Adrenal gland (tissue), 12 donors: Measurements from ENCODE around the gene CBX7. TPM values are rescaled to one million over a fixed set of nuclear protein-coding genes. Genes with fewer than 3 reads are reported as not detected.

Experiments used
- DNase-seq, 7 donors: peaks; one replicate each; pipeline ENCODE4 v3.0.0-alpha.2; 2019 to 2020
- H3K27ac ChIP-seq, 5 donors: fragments of 200-600 bp; sonication (generic) in 4 of 5; 1 replicate in 3 of 5; 2 replicates in 2 of 5; pipeline versions ENCODE4 v1.5.1 to v1.8.0; 2016 to 2020; ENCODE audit warnings: mild to moderate bottlenecking in 1 of 5
- H3K27me3 ChIP-seq: fragments of 200-600 bp; 2 replicates; pipeline ENCODE4 v1.8.0; 2021
- H3K36me3 ChIP-seq, 2 donors: fragments of 200-600 bp; replicated peaks in 1 of 2; 1 replicate in 1 of 2; 2 replicates in 1 of 2; pipeline versions ENCODE4 v1.5.1 to v1.8.0; 2018 to 2022
- H3K4me1 ChIP-seq, 2 donors: fragments of 200-600 bp; replicated peaks in 1 of 2; 1 replicate in 1 of 2; 2 replicates in 1 of 2; pipeline versions ENCODE4 v1.5.1 to v1.8.0; 2018 to 2021
- H3K4me3 ChIP-seq, 4 donors: fragments of 200-600 bp; sonication (generic) in 3 of 4; one replicate each; pipeline ENCODE4 v1.5.1; 2016 to 2018
- H3K9me3 ChIP-seq, 3 donors: fragments of 200-600 bp; sonication (generic) in 1 of 3; replicated peaks in 1 of 3; 1 replicate in 2 of 3; 2 replicates in 1 of 3; pipeline versions ENCODE4 v1.5.1 to v1.8.0; 2016 to 2021
- POLR2A ChIP-seq, 2 donors: fragments of 450-650 bp; IDR thresholded peaks; one replicate each; pipeline ENCODE4 v1.6.1; 2017; ENCODE audit warnings: antibody characterized with exemption in 2 of 2, mild to moderate bottlenecking in 2 of 2, moderate library complexity in 1 of 2
- WGBS, 4 donors: extraction: QIAGEN DNeasy Blood & Tissue Kit in 2 of 4; methylation state at CpG; one replicate each; pipeline versions ENCODE4 v1.1.5 to v1.1.7; 2013 to 2017; 5-methylcytosine and 5-hydroxymethylcytosine counted together
- intact Hi-C, 2 donors: fragments of 100-400 bp; cut with DNase I; formaldehyde crosslinking; loops; one replicate each; pipeline versions ENCODE4 v1.14.1 to v1.15.0; 2022 to 2023
- polyA plus RNA-seq, 3 donors: library from polyadenylated mRNA; stranded (reverse); fragments of 200-250 nt in 2 of 3; fragments of 350-450 nt in 1 of 3; fragmentation: Illumina TruSeq in 1 of 3; extraction: RNeasy Lipid Tissue Mini Kit (QIAGEN cat#74804) in 1 of 3; gene quantifications; one replicate each; pipeline ENCODE4 v1.2.3, GENCODE V29; 2013 to 2014
- total RNA-seq, 9 donors: library from RNA; depleted of rRNA in 4 of 9; stranded (reverse); fragments of >200 nt in 4 of 9; fragments of 120-200 nt in 1 of 9; fragmentation: NEBNext Ultra II Directional in 1 of 9; extraction: Animal tissue kit (Norgen Biotek cat#: 25700) in 1 of 9; gene quantifications; one replicate each; pipeline versions ENCODE4 v1.1.0 to v1.2.4, GENCODE V29; 2013 to 2023
- TF ChIP-seq, protein P1 (sequence below), 6 experiments: fragments of 450-650 bp in 4 of 6; fragments of 200-600 bp in 2 of 6; sonication (generic) in 1 of 6; IDR thresholded peaks; 1 replicate in 5 of 6; 2 replicates in 1 of 6; pipeline versions ENCODE4 v1.5.1 to v1.8.0; 2016 to 2021; ENCODE audit warnings: antibody characterized with exemption in 6 of 6, mild to moderate bottlenecking in 2 of 6, moderate library complexity in 1 of 6
- donor health status: healthy with polysubstance abuse.
- donor health status: Bipolar disorder and iron deficiency.
- donor health status: DM: yes; HTN: yes; CAD: no.
- donor health status: DM: no; HTN: no; CAD: no.
- donor health status: DM: no; HTN: no; CAD: no.
- donor health status: DM: yes; HTN: yes; CAD: no.

Gene CBX7
- total and polyA plus RNA-seq, 12 donors = 2.7 to 89.2 (median 51.5) TPM

DNA sequence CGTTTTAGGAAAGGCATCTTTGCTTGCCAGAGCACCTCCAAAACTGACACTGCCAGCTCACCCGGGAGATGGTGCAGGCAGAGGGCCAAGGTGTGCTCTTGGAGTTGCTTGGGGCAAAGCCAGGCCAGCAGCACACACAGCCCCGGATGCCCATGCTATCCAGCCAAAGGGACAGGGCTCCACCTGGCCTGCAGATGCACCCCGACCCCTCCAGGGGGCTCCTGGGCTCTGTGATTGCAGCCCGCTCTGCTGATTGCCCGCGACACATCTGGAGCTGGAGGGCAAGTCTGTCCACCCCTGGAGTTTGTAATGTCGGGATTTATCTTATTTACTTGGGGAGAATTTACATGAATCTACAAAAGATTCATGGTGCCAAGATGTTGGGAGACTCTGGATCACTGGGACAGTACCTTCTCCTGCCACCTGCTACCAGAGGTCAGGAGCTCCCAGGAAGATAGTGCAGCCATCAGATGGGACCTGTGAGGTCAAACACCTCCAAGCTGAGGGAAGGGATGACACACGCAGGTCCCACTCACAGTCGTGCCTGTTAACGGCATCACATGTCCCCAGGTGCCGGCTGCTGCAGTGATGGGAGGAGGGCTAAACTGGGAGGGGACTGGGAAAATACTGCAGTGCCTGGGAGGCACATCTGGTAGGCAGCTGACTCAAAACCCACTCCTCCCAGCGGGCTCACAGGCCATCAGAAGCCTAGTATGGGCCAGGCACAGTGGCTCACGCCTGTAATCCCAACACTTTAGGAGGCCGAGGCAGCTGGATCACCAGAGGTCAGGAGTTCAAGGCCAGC, 17.2 kb downstream of the CBX7 start:
- no peaks in the 10 kb centered on the region for H3K36me3 ChIP-seq
- H3K9me3 ChIP-seq = no peaks in the 10 kb centered on the region
- 48 to 61% (median 54%) methylated on average over 7 to 15 of the region's 15 CpGs for WGBS, 4 donors
- no peak for TF ChIP-seq POLR2A (IDR thresholded peaks at IDR 0.05)
- TF ChIP-seq, protein P1, sequence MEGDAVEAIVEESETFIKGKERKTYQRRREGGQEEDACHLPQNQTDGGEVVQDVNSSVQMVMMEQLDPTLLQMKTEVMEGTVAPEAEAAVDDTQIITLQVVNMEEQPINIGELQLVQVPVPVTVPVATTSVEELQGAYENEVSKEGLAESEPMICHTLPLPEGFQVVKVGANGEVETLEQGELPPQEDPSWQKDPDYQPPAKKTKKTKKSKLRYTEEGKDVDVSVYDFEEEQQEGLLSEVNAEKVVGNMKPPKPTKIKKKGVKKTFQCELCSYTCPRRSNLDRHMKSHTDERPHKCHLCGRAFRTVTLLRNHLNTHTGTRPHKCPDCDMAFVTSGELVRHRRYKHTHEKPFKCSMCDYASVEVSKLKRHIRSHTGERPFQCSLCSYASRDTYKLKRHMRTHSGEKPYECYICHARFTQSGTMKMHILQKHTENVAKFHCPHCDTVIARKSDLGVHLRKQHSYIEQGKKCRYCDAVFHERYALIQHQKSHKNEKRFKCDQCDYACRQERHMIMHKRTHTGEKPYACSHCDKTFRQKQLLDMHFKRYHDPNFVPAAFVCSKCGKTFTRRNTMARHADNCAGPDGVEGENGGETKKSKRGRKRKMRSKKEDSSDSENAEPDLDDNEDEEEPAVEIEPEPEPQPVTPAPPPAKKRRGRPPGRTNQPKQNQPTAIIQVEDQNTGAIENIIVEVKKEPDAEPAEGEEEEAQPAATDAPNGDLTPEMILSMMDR (IDR thresholded peaks at IDR 0.05) = peak in 4 of 6 experiments; percentile 9 to 38 (median 20)
- peaks cover 0 to 9% of the 10 kb centered on the region in 2 donors for H3K4me1 ChIP-seq
- no peak overlapping the region for H3K27ac ChIP-seq
- no peaks in the 10 kb centered on the region for H3K27me3 ChIP-seq
- no peak overlapping the region for H3K4me3 ChIP-seq
- intact Hi-C loops = loop anchor here in 1 of 2 donors (10.0 kb wide), 2 partner anchors 120 to 270 kb away; partner anchors contain the start of gene APOBEC3C
- DNase-seq = peak in 2 of 7 donors; percentile 20 to 35

- H3K36me3 ChIP-seq = no peaks in the 10 kb centered on the region
- TF ChIP-seq, protein P1 (IDR thresholded peaks at IDR 0.05) = no peak
- no peak for TF ChIP-seq POLR2A (IDR thresholded peaks at IDR 0.05)
- H3K9me3 ChIP-seq = no peaks in the 10 kb centered on the region
- H3K4me3 ChIP-seq = no peak overlapping the region
- intact Hi-C loops = loop anchor here in 1 of 2 donors (10.0 kb wide), 2 partner anchors 120 to 270 kb away; partner anchors contain the start of gene APOBEC3C
- no peaks in the 10 kb centered on the region for H3K27me3 ChIP-seq
- WGBS, 4 donors = 67 to 97% (median 92%) methylated on average over 8 to 35 of the region's 35 CpGs
- peaks cover 0 to 9% of the 10 kb centered on the region in 2 donors for H3K4me1 ChIP-seq
- no peak for DNase-seq
- no peak overlapping the region for H3K27ac ChIP-seq
These were observed 18.0 kb downstream of the CBX7 start for GRCh38 chr22:39134366-39135091.

GRCh38 chr22:39133871-39134270, 18.6 kb downstream of the CBX7 start:
- peaks cover 0 to 9% of the 10 kb centered on the region in 2 donors for H3K4me1 ChIP-seq
- TF ChIP-seq POLR2A (IDR thresholded peaks at IDR 0.05) = no peak
- TF ChIP-seq, protein P1 (IDR thresholded peaks at IDR 0.05) = no peak
- no peak overlapping the region for H3K4me3 ChIP-seq
- no peaks in the 10 kb centered on the region for H3K27me3 ChIP-seq
- intact Hi-C loops = loop anchor here in 1 of 2 donors (10.0 kb wide), 2 partner anchors 119 to 269 kb away; partner anchors contain the start of gene APOBEC3C
- no peaks in the 10 kb centered on the region for H3K36me3 ChIP-seq
- 86 to 94% (median 89%) methylated on average over 14 to 17 of the region's 17 CpGs for WGBS, 4 donors
- H3K27ac ChIP-seq = no peak overlapping the region
- H3K9me3 ChIP-seq = no peaks in the 10 kb centered on the region
- no peak for DNase-seq
